Astrocyte (in vitro differentiated cells and primary cell): Measurements from ENCODE around the gene MTMR1.

Source experiments
- EZH2 ChIP-seq: IDR thresholded peaks from 2 replicates; pipeline ENCODE4 v1.6.1; 2012; ENCODE audit warnings: mild to moderate bottlenecking, low read length, inconsistent platforms; ENCODE audit not compliant: insufficient read depth
- TF ChIP-seq, protein P1 (sequence below): IDR thresholded peaks from 2 replicates; pipeline ENCODE4 v1.5.1; 2011; ENCODE audit warnings: low read depth, mild to moderate bottlenecking, inconsistent platforms, low read length, moderate library complexity; ENCODE audit not compliant: insufficient read depth

DNA sequence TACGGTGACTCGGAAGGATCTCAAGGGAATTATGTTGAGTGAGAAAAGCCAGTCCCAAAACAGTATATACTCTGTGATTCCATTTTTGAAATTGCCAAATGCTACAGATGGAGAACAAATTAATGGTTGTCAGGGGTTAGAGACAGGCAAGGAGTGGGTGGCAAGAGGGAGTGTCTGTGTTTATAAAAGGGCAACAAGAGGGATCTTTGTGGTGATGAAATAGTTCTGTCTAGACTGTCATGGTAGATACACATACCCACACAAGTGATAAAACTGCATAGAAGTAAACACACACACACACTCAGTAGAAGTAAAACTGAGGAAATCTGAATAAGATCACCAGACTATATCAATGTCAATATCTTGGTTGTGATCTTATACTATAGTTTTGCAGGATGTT, 112.5 kb downstream of the MTMR1 start:
- TF ChIP-seq EZH2: no peak
- TF ChIP-seq, protein P1, sequence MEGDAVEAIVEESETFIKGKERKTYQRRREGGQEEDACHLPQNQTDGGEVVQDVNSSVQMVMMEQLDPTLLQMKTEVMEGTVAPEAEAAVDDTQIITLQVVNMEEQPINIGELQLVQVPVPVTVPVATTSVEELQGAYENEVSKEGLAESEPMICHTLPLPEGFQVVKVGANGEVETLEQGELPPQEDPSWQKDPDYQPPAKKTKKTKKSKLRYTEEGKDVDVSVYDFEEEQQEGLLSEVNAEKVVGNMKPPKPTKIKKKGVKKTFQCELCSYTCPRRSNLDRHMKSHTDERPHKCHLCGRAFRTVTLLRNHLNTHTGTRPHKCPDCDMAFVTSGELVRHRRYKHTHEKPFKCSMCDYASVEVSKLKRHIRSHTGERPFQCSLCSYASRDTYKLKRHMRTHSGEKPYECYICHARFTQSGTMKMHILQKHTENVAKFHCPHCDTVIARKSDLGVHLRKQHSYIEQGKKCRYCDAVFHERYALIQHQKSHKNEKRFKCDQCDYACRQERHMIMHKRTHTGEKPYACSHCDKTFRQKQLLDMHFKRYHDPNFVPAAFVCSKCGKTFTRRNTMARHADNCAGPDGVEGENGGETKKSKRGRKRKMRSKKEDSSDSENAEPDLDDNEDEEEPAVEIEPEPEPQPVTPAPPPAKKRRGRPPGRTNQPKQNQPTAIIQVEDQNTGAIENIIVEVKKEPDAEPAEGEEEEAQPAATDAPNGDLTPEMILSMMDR: no peak
